Brain microvascular endothelial cell (primary cell): ENCODE data around the gene SRSF1.

ENCODE experiments used
- DNase-seq: peaks from one replicate; pipeline ENCODE4 v3.0.0-alpha.2; 2020
- H3K27ac ChIP-seq: fragments of 250-450 bp; sonication (Bioruptor Pico); 2 replicates; pipeline ENCODE4 v1.5.1; 2020; ENCODE audit warnings: mild to moderate bottlenecking, moderate library complexity
- H3K27me3 ChIP-seq: fragments of 250-450 bp; sonication (Bioruptor Pico); replicated peaks from 2 replicates; pipeline ENCODE4 v1.5.1; 2020; ENCODE audit warnings: mild to moderate bottlenecking
- H3K36me3 ChIP-seq: fragments of 250-450 bp; sonication (Bioruptor Pico); replicated peaks from 2 replicates; pipeline ENCODE4 v1.5.1; 2020; ENCODE audit warnings: mild to moderate bottlenecking
- H3K4me3 ChIP-seq: 2 replicates; pipeline ENCODE4 v1.5.1; 2011; ENCODE audit warnings: low read depth, mild to moderate bottlenecking, control low read depth, low read length, moderate library complexity
- CTCF ChIP-seq: IDR thresholded peaks from 2 replicates; pipeline ENCODE4 v1.5.1; 2011; ENCODE audit warnings: low read depth, mild to moderate bottlenecking, moderate library complexity, low read length, control low read depth, inconsistent platforms; ENCODE audit errors: missing control alignments
- in situ Hi-C: cut with HindIII; loops from 2 replicates; pipeline ENCODE4 v1.10.0; 2017; ENCODE audit warnings: low sequenced_read_pairs, low pct_ligation_motif_present

Gene SRSF1

GRCh38 chr17:58002973-58003372 is 4.1 kb downstream of the SRSF1 start:
- Histone ChIP-seq H3K4me3 (no peak overlapping the region), H3K36me3 (peaks cover 43% of the 10 kb centered on the region), H3K27ac (no peak overlapping the region), H3K27me3 (no peaks in the 10 kb centered on the region)
- no peak for DNase-seq
- in situ Hi-C loops, result no loop called here
- TF ChIP-seq CTCF, result no peak

GRCh38 chr17:58002154-58002948 is 4.7 kb downstream of the SRSF1 start:
- DNase-seq, result no peak
- Histone ChIP-seq H3K4me3 (no peak overlapping the region), H3K36me3 (peaks cover 49% of the 10 kb centered on the region), H3K27me3 (no peaks in the 10 kb centered on the region), H3K27ac (no peak overlapping the region)
- TF ChIP-seq CTCF, result no peak
- in situ Hi-C loops, result no loop called here

GRCh38 chr17:58001461-58002124 is 5.5 kb downstream of the SRSF1 start:
- Histone ChIP-seq H3K4me3 (no peak overlapping the region), H3K27ac (no peak overlapping the region), H3K27me3 (no peaks in the 10 kb centered on the region), H3K36me3 (peaks cover 52% of the 10 kb centered on the region)
- in situ Hi-C loops, result no loop called here
- TF ChIP-seq CTCF, result no peak
- no peak for DNase-seq

GRCh38 chr17:57999496-58000017 is 7.5 kb downstream of the SRSF1 start:
- no peaks in the 10 kb centered on the region for H3K27me3 ChIP-seq
- H3K27ac ChIP-seq, result no peak overlapping the region
- peak; percentile 31 for DNase-seq
- peak; percentile 57 for TF ChIP-seq CTCF
- in situ Hi-C loops, result no loop called here
- no peak overlapping the region for H3K4me3 ChIP-seq
- H3K36me3 ChIP-seq, result peaks cover 40% of the 10 kb centered on the region

- no peak overlapping the region for H3K4me3 ChIP-seq
- H3K27ac ChIP-seq, result no peak overlapping the region
- TF ChIP-seq CTCF, result no peak
- DNase-seq, result no peak
- H3K27me3 ChIP-seq, result no peaks in the 10 kb centered on the region
- H3K36me3 ChIP-seq, result peaks cover 35% of the 10 kb centered on the region
- in situ Hi-C loops, result no loop called here
Observed at GRCh38 chr17:57999010-57999495, 8.0 kb downstream of the SRSF1 start.
